Liver (tissue), 9 donors: ENCODE data around the gene HDAC10. TPM values are rescaled to one million over a fixed set of nuclear protein-coding genes. Genes with fewer than 3 reads are reported as not detected.

Source experiments
- DNase-seq: peaks from one replicate; pipeline ENCODE4 v3.0.0-alpha.2; 2017; ENCODE audit warnings: low spot score
- H3K27ac ChIP-seq, 2 donors: one replicate each; pipeline ENCODE4 v1.7.0; 2013; ENCODE audit warnings: inconsistent platforms in 2 of 2, low read length in 2 of 2, control low read depth in 1 of 2, low read depth in 1 of 2, mild to moderate bottlenecking in 1 of 2
- H3K27me3 ChIP-seq, 4 donors: one replicate each; pipeline versions ENCODE4 v1.6.1 to v1.7.0; 2013; ENCODE audit warnings: low read length in 3 of 4, inconsistent platforms in 1 of 4, mild to moderate bottlenecking in 1 of 4, moderate library complexity in 1 of 4; ENCODE audit not compliant: control insufficient read depth in 4 of 4, insufficient read depth in 4 of 4
- H3K36me3 ChIP-seq, 4 donors: one replicate each; pipeline versions ENCODE4 v1.6.1 to v1.7.0; 2013; ENCODE audit warnings: low read length in 3 of 4, mild to moderate bottlenecking in 3 of 4, low read depth in 1 of 4, moderate library complexity in 1 of 4; ENCODE audit not compliant: control insufficient read depth in 4 of 4, insufficient read depth in 3 of 4
- H3K4me1 ChIP-seq, 4 donors: one replicate each; pipeline versions ENCODE4 v1.6.1 to v1.7.0; 2013; ENCODE audit warnings: low read length in 3 of 4, mild to moderate bottlenecking in 3 of 4, moderate library complexity in 1 of 4; ENCODE audit not compliant: control insufficient read depth in 4 of 4, insufficient read depth in 4 of 4
- H3K4me3 ChIP-seq, 3 donors: one replicate each; pipeline versions ENCODE4 v1.6.1 to v1.7.0; 2013; ENCODE audit warnings: low read length in 3 of 3, control low read depth in 1 of 3, low read depth in 1 of 3, mild to moderate bottlenecking in 1 of 3
- H3K9ac ChIP-seq, 2 donors: one replicate each; pipeline ENCODE4 v1.7.0; 2013; ENCODE audit warnings: low read length in 2 of 2, mild to moderate bottlenecking in 2 of 2, moderate library complexity in 2 of 2, control low read depth in 1 of 2, low read depth in 1 of 2
- H3K9me3 ChIP-seq, 4 donors: one replicate each; pipeline versions ENCODE4 v1.6.1 to v1.7.0; 2013; ENCODE audit warnings: low read length in 3 of 4; ENCODE audit not compliant: control insufficient read depth in 4 of 4
- EGR1 ChIP-seq, 2 donors: IDR thresholded peaks; 2 replicates each; pipeline ENCODE4 v1.6.1; 2016 to 2018; ENCODE audit warnings: antibody characterized with exemption in 2 of 2, low read depth in 2 of 2
- FOXA1 ChIP-seq: IDR thresholded peaks from 2 replicates; pipeline ENCODE4 v1.6.1; 2016; ENCODE audit warnings: antibody characterized with exemption
- FOXA2 ChIP-seq: IDR thresholded peaks from 2 replicates; pipeline ENCODE4 v1.6.1; 2016; ENCODE audit warnings: antibody characterized with exemption
- GABPA ChIP-seq, 2 donors: IDR thresholded peaks in 1 of 2; conservative IDR thresholded peaks in 1 of 2; 2 replicates each; pipeline ENCODE4 v1.6.1; 2016; ENCODE audit warnings: antibody characterized with exemption in 2 of 2, mild to moderate bottlenecking in 1 of 2, moderate library complexity in 1 of 2
- HNF4A ChIP-seq, 2 donors: conservative IDR thresholded peaks; 2 replicates each; pipeline ENCODE4 v1.6.1; 2016; ENCODE audit warnings: antibody characterized with exemption in 2 of 2, mild to moderate bottlenecking in 2 of 2
- HNF4G ChIP-seq: IDR thresholded peaks from 2 replicates; pipeline ENCODE4 v1.6.1; 2016; ENCODE audit warnings: antibody characterized with exemption
- JUND ChIP-seq, 2 donors: IDR thresholded peaks; 2 replicates each; pipeline ENCODE4 v1.6.1; 2016; ENCODE audit warnings: antibody characterized with exemption in 2 of 2
- NR2F2 ChIP-seq: IDR thresholded peaks from 2 replicates; pipeline ENCODE4 v1.6.1; 2016; ENCODE audit warnings: antibody characterized with exemption
- RAD21 ChIP-seq, 2 donors: IDR thresholded peaks; 2 replicates each; pipeline ENCODE4 v1.6.1; 2016; ENCODE audit warnings: antibody characterized with exemption in 2 of 2, mild to moderate bottlenecking in 2 of 2
- REST ChIP-seq: IDR thresholded peaks from 2 replicates; pipeline ENCODE4 v1.6.1; 2016; ENCODE audit warnings: antibody characterized with exemption, mild to moderate bottlenecking
- SP1 ChIP-seq: IDR thresholded peaks from 2 replicates; pipeline ENCODE4 v1.6.1; 2018; ENCODE audit warnings: antibody characterized with exemption, mild to moderate bottlenecking
- TAF1 ChIP-seq: conservative IDR thresholded peaks from 2 replicates; pipeline ENCODE4 v1.6.1; 2016; ENCODE audit warnings: antibody characterized with exemption, mild to moderate bottlenecking
- YY1 ChIP-seq: IDR thresholded peaks from 2 replicates; pipeline ENCODE4 v1.6.1; 2016; ENCODE audit warnings: antibody characterized with exemption, mild to moderate bottlenecking
- ZBTB33 ChIP-seq: IDR thresholded peaks from 2 replicates; pipeline ENCODE4 v1.6.1; 2016; ENCODE audit warnings: antibody characterized with exemption
- WGBS: extraction: QIAGEN DNeasy Blood & Tissue Kit; methylation state at CpG from one replicate; pipeline ENCODE4 v1.1.7; 2013; 5-methylcytosine and 5-hydroxymethylcytosine counted together
- polyA plus RNA-seq, 2 donors: library from polyadenylated mRNA; stranded (reverse) in 1 of 2; unstranded in 1 of 2; fragments of 200-250 nt in 1 of 2; fragments of >200 nt in 1 of 2; fragmentation: Nextera tagmentation in 1 of 2; extraction: Ambion mirVana in 1 of 2; gene quantifications; one replicate each; pipeline versions ENCODE4 v1.2.1 to v1.2.3, GENCODE V29; 2013 to 2015
- total RNA-seq, 2 donors: library from RNA; depleted of rRNA; stranded (reverse); fragments of >200 nt; gene quantifications; one replicate each; pipeline ENCODE4 v1.2.3, GENCODE V29; 2014
- TF ChIP-seq, protein P1 (sequence below): IDR thresholded peaks from 2 replicates; pipeline ENCODE4 v1.6.1; 2016; ENCODE audit warnings: antibody characterized with exemption
- TF ChIP-seq, protein P2 (sequence below): fragments of 150-350 bp; IDR thresholded peaks from 2 replicates; pipeline ENCODE4 v1.5.1; 2017; ENCODE audit warnings: improper control_type of control experiment, low read depth, low read length; ENCODE audit not compliant: missing input control
- TF ChIP-seq, protein P3 (sequence below): IDR thresholded peaks from 2 replicates; pipeline ENCODE4 v1.6.1; 2016; ENCODE audit warnings: antibody characterized with exemption
- donor health status: healthy.
- donor health status: healthy.
- donor health status: healthy.
- donor health status: healthy.
- donor health status: healthy.

The HDAC10 gene
- total and polyA plus RNA-seq, 4 donors = 6.2 to 18.2 (median 13.6) TPM

- no peak for TF ChIP-seq HNF4G
These were observed 30.9 kb upstream of the HDAC10 start (continued) for GRCh38 chr22:50281957-50282356.

- no peaks in the 10 kb centered on the region for H3K27me3 ChIP-seq
- no peak for DNase-seq
- no peak overlapping the region for H3K9ac ChIP-seq
- no peaks in the 10 kb centered on the region for H3K9me3 ChIP-seq
- H3K4me3 ChIP-seq = no peak overlapping the region
- H3K36me3 ChIP-seq = peaks cover 18 to 82% (median 41%) of the 10 kb centered on the region in 4 donors
- TF ChIP-seq, protein P1, sequence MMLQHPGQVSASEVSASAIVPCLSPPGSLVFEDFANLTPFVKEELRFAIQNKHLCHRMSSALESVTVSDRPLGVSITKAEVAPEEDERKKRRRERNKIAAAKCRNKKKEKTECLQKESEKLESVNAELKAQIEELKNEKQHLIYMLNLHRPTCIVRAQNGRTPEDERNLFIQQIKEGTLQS = no peak
- TF ChIP-seq YY1 = no peak
- TF ChIP-seq, protein P2, sequence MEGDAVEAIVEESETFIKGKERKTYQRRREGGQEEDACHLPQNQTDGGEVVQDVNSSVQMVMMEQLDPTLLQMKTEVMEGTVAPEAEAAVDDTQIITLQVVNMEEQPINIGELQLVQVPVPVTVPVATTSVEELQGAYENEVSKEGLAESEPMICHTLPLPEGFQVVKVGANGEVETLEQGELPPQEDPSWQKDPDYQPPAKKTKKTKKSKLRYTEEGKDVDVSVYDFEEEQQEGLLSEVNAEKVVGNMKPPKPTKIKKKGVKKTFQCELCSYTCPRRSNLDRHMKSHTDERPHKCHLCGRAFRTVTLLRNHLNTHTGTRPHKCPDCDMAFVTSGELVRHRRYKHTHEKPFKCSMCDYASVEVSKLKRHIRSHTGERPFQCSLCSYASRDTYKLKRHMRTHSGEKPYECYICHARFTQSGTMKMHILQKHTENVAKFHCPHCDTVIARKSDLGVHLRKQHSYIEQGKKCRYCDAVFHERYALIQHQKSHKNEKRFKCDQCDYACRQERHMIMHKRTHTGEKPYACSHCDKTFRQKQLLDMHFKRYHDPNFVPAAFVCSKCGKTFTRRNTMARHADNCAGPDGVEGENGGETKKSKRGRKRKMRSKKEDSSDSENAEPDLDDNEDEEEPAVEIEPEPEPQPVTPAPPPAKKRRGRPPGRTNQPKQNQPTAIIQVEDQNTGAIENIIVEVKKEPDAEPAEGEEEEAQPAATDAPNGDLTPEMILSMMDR = no peak
- TF ChIP-seq, protein P3, sequence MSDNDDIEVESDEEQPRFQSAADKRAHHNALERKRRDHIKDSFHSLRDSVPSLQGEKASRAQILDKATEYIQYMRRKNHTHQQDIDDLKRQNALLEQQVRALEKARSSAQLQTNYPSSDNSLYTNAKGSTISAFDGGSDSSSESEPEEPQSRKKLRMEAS = no peak
- no peak for TF ChIP-seq HNF4G
- no peak for TF ChIP-seq ZBTB33
- TF ChIP-seq RAD21 (IDR thresholded peaks at IDR 0.05) = no peak
- TF ChIP-seq GABPA (IDR thresholded peaks at IDR 0.05 in 1 of 2, conservative IDR thresholded peaks at IDR 0.05 in 1 of 2) = no peak
- no peak for TF ChIP-seq SP1
- no peak for TF ChIP-seq HNF4A (conservative IDR thresholded peaks at IDR 0.05)
- no peak overlapping the region for H3K27ac ChIP-seq
- no peaks in the 10 kb centered on the region for H3K4me1 ChIP-seq
- 96% methylated on average over 36 of the region's 36 CpGs for WGBS
These were observed 30.3 kb upstream of the HDAC10 start for GRCh38 chr22:50281384-50281760.

DNA sequence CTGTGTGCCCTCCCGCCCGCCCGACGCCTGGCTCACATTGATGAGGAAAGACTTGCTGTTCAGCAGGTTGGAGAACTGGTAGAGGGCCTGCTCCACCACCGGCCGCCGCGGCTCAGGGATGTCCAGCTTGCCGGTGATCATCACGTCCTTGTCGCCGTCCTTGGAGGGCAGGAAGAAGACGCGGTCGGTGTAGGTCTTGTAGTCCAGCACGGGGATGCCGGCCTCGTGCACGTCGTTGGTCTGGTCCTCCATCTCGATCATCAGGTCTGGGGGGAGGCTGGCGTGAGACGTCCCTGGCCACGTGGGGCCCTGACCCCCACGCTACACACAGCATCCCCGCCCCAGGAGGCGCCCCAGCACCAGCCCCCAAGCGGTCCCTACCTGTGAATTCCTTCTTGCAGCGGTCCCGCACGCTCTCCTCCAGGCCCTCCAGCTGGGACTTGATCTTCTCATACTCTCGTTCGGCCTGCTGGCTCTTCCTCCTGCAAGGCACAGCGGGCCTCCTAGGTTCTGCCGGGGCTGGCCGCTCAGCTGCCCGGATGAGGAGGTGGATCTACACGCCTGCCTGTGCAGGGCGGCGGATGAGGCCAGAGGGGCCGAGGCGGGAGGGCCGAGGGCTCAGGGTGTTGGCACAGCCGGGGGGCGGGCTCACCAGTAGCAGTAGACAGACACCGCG lies 29.8 kb upstream of the HDAC10 start:
- peaks cover 0 to 3% (median 1%) of the 10 kb centered on the region in 4 donors for H3K4me1 ChIP-seq
- DNase-seq = no peak
- H3K27me3 ChIP-seq = no peaks in the 10 kb centered on the region
- no peak overlapping the region for H3K4me3 ChIP-seq
- H3K9me3 ChIP-seq = no peaks in the 10 kb centered on the region
- WGBS = 96% methylated on average over 47 of the region's 47 CpGs
- no peak overlapping the region for H3K27ac ChIP-seq
- no peak overlapping the region for H3K9ac ChIP-seq
- H3K36me3 ChIP-seq = peaks cover 18 to 80% (median 40%) of the 10 kb centered on the region in 4 donors
- no peak for TF ChIP-seq ZBTB33
- TF ChIP-seq FOXA2 = no peak
- TF ChIP-seq FOXA1 = no peak
- no peak for TF ChIP-seq JUND (IDR thresholded peaks at IDR 0.05)
- TF ChIP-seq, protein P1 = no peak
- no peak for TF ChIP-seq REST
- no peak for TF ChIP-seq SP1
- no peak for TF ChIP-seq EGR1 (IDR thresholded peaks at IDR 0.05; ENCODE audit: low read depth in 2 of 2)
- no peak for TF ChIP-seq TAF1
- no peak for TF ChIP-seq NR2F2
- TF ChIP-seq RAD21 (IDR thresholded peaks at IDR 0.05) = no peak
